ENCODE results near the gene GNL3L. TPM values are rescaled to one million over a fixed set of nuclear protein-coding genes. Genes with fewer than 3 reads are reported as not detected.
A peak's percentile ranks its signal among the peaks of the same experiment; 100 is the strongest.
"Not testable (repeated sequence)": the region's sequence is repeated elsewhere in the genome, so short reads cannot be mapped to it uniquely, and the experiment has no call there.

Gene GNL3L
- 42.1 and 43.7 TPM in 2 replicates for total RNA-seq
- long read RNA-seq, transcript GNL3L-202 (16 exons, 2,135 nt), result minor isoform, 5 of 48 reads
- long read RNA-seq, transcript GNL3L-201 (16 exons, 2,357 nt), result major isoform, 13 of 48 reads
- long read RNA-seq, partial matches to known transcripts, result 14 of 48 reads
- long read RNA-seq, other reads (novel, unspliced or antisense), result 16 of 48 reads

DNA sequence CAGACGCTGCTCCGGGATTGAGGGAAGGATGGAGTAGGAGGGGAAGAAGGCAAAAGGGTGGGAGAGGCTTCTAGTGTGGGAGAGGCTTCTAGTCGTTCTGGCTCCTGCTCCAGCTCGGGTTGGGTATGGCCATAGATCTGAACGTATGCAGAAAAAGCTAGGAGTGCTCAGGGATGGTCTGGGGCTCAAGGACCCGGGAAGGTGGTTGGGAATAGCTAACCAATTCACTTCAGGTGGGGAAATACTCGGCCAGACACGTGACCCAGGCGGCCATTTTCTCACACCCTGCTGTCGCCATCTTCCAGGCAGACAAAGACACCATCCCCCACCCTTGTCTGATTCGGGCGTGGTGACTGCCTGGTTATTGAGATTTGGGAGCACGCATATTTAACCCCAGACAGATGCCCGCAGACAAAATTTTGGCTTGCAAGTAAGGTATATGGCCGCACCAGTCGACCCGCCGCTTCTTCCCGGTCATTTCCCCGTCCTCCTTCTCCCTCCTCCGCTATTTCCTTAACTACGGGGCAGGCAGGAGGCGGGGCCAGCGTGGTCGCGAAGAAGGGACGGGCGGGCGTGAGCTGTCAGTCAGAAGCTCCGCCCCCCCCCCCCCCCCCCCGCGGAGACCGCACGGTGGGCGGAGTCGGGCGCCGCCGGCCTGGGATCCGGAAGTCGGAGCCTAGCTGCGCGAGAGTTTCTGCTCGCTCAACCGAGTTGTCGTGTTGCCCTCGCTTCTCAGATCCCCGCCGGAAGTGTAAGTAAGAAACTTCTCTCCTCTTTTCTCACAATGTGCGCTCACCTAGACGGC lies at the start of gene GNL3L:
Gene GNL3L (plus strand): TSS at position 668 of the 805 bp plus-strand sequence. CDS start 2,348 bp downstream, outside the sequence.
- Mint-ChIP-seq H3K36me3 (ENCODE audit: insufficient read depth) (peaks cover 17% of the 10 kb centered on the region), H3K4me3 (ENCODE audit: low read depth) (peak within 1 kb of the TSS; percentile 93), H3K27ac (peak within 1 kb of the TSS; percentile 99), H3K4me1 (ENCODE audit: low read depth) (peaks cover 5% of the 10 kb centered on the region), H3K27me3 (no peaks in the 10 kb centered on the region), H3K9me3 (ENCODE audit: low read depth) (peaks cover 22% of the 10 kb centered on the region)
- DNase-seq (ENCODE audit: low spot score, unreplicated experiment), result peak; percentile 56
- TF ChIP-seq, protein P1, sequence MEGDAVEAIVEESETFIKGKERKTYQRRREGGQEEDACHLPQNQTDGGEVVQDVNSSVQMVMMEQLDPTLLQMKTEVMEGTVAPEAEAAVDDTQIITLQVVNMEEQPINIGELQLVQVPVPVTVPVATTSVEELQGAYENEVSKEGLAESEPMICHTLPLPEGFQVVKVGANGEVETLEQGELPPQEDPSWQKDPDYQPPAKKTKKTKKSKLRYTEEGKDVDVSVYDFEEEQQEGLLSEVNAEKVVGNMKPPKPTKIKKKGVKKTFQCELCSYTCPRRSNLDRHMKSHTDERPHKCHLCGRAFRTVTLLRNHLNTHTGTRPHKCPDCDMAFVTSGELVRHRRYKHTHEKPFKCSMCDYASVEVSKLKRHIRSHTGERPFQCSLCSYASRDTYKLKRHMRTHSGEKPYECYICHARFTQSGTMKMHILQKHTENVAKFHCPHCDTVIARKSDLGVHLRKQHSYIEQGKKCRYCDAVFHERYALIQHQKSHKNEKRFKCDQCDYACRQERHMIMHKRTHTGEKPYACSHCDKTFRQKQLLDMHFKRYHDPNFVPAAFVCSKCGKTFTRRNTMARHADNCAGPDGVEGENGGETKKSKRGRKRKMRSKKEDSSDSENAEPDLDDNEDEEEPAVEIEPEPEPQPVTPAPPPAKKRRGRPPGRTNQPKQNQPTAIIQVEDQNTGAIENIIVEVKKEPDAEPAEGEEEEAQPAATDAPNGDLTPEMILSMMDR (IDR thresholded peaks at IDR 0.05; ENCODE audit: unreplicated experiment), result no peak

DNA sequence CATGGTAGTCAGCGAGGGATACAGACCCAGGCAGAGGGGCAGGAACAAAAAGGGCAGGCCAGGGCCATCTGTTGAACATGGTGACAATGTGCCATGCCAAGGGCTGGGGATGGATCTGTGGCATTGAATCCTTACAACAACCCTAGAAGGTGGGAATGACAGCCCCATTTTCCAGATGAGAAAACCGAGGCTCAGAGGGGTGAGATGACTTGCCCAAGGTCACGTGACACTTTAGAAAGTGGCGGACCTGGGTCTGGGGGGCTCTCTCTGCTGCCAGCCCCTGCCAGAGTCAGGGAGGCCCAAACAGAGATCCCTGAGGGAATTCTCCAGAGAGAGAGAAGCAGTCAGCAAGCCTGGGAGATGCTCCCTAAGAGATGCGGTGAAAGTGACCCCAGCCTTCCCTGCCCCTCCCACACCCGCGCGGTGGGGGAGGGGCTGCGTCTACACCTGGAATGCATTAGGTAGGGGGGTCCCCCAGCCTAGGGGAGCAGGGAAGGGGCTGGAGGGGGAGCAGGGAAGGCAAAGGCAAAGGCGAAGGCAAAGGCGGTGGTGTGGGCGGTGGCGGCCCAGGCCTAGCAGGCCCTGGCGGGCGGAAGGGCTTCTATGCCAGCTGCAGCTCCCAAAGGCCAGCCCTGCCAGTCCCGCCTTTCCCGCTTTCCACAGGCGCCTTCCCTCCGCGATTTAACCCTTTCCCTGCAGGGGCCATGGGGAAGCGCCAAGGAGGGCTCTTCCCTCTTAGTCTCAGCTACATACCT lies 47.0 kb upstream of the GNL3L start:
- no peak overlapping the region for H3K27ac Mint-ChIP-seq
- H3K4me3 Mint-ChIP-seq (ENCODE audit: low read depth), result no peak overlapping the region
- no peak for DNase-seq (ENCODE audit: low spot score, unreplicated experiment)
- peaks cover 14% of the 10 kb centered on the region for H3K4me1 Mint-ChIP-seq (ENCODE audit: low read depth)
- no peaks in the 10 kb centered on the region for H3K27me3 Mint-ChIP-seq
- H3K9me3 Mint-ChIP-seq (ENCODE audit: low read depth), result peaks cover 8% of the 10 kb centered on the region
- TF ChIP-seq, protein P1 (IDR thresholded peaks at IDR 0.05; ENCODE audit: unreplicated experiment), result no peak
- no peaks in the 10 kb centered on the region for H3K36me3 Mint-ChIP-seq (ENCODE audit: insufficient read depth)

GRCh38 chrX:54483946-54484345 lies 46.1 kb upstream of the GNL3L start:
- Mint-ChIP-seq H3K27ac (no peak overlapping the region), H3K36me3 (ENCODE audit: insufficient read depth) (peaks cover 3% of the 10 kb centered on the region), H3K4me1 (ENCODE audit: low read depth) (peaks cover 14% of the 10 kb centered on the region), H3K9me3 (ENCODE audit: low read depth) (peaks cover 13% of the 10 kb centered on the region), H3K27me3 (no peaks in the 10 kb centered on the region), H3K4me3 (ENCODE audit: low read depth) (no peak overlapping the region)
- DNase-seq (ENCODE audit: low spot score, unreplicated experiment), result no peak
- TF ChIP-seq, protein P1 (IDR thresholded peaks at IDR 0.05; ENCODE audit: unreplicated experiment), result no peak

DNA sequence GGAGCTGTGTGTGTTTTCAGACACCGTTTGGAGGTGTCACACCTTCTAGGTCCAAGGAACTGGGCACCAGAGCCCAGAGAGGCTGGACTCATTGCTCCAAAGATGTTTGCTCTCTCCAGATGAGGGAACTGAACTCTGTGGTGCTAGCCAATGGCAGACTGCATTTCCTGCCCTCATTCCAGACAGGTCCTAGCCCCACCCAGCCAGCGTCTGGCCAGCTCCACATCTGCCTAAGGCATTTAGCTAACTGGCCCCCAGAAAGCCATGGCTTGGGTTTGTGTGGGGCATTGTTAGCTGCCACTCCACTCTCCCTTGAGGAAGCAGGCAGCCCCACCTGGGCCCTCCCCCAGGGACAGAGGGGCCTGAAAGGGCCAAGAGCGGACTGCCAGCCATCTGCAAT lies 45.4 kb upstream of the GNL3L start:
- Mint-ChIP-seq H3K36me3 (ENCODE audit: insufficient read depth) (peaks cover 3% of the 10 kb centered on the region), H3K4me3 (ENCODE audit: low read depth) (no peak overlapping the region), H3K27ac (no peak overlapping the region), H3K27me3 (no peaks in the 10 kb centered on the region), H3K9me3 (ENCODE audit: low read depth) (peaks cover 14% of the 10 kb centered on the region), H3K4me1 (ENCODE audit: low read depth) (peaks cover 12% of the 10 kb centered on the region)
- no peak for DNase-seq (ENCODE audit: low spot score, unreplicated experiment)
- TF ChIP-seq, protein P1 (IDR thresholded peaks at IDR 0.05; ENCODE audit: unreplicated experiment), result no peak

- not testable (repeated sequence) for H3K27ac Mint-ChIP-seq; DNase-seq (ENCODE audit: low spot score, unreplicated experiment); H3K27me3 Mint-ChIP-seq; H3K4me3 Mint-ChIP-seq (ENCODE audit: low read depth)
- peaks cover 11% of the 10 kb centered on the region for H3K36me3 Mint-ChIP-seq (ENCODE audit: insufficient read depth)
- H3K4me1 Mint-ChIP-seq (ENCODE audit: low read depth), result peaks cover 14% of the 10 kb centered on the region
- H3K9me3 Mint-ChIP-seq (ENCODE audit: low read depth), result peaks cover 21% of the 10 kb centered on the region
Observed at GRCh38 chrX:54489819-54490218, 40.2 kb upstream of the GNL3L start.
